HEK293 (cell line): ENCODE results near the gene TPPP3.

ENCODE experiments used
- CTCF ChIA-PET: fragments of 350-600 bp; formaldehyde crosslinking; extraction: SDS; loops from one replicate; lab custom pipeline; 2021; ENCODE audit warnings: antibody characterized with exemption; lab: Yijun Ruan, JAX
- POLR2A ChIA-PET: fragments of 300-600 bp; formaldehyde crosslinking; extraction: SDS; loops from one replicate; lab custom pipeline; 2020; ENCODE audit warnings: antibody characterized with exemption, inconsistent platforms; lab: Yijun Ruan, JAX
- H3K27ac ChIP-seq: fragments of 200-500 bp; sonication (Bioruptor generic); 2 replicates; pipeline ENCODE4 v1.5.1; 2014; ENCODE audit warnings: low read depth, low read length, control low read depth, inconsistent platforms; ENCODE audit errors: extremely low read depth
- H3K36me3 ChIP-seq, 2 experiments: fragments of 200-500 bp in 1 of 2; sonication (Bioruptor generic) in 1 of 2; 1 replicate in 1 of 2; 2 replicates in 1 of 2; pipeline ENCODE4 v1.5.1; 2014 to 2017; ENCODE audit warnings: inconsistent platforms in 2 of 2, low read length in 2 of 2; ENCODE audit not compliant: control insufficient read depth in 2 of 2, insufficient read depth in 1 of 2
- H3K4me1 ChIP-seq: fragments of 200-500 bp; sonication (Bioruptor generic); 2 replicates; pipeline ENCODE4 v1.5.1; 2014; ENCODE audit warnings: mild to moderate bottlenecking, low read length, inconsistent platforms; ENCODE audit not compliant: control insufficient read depth, insufficient read depth
- H3K4me3 ChIP-seq: 2 replicates; pipeline ENCODE4 v1.5.1; 2011; ENCODE audit warnings: low read depth, mild to moderate bottlenecking, control low read depth, low read length, moderate library complexity
- H3K9me3 ChIP-seq: fragments of 200-500 bp; sonication (Bioruptor generic); 2 replicates; pipeline ENCODE4 v1.5.1; 2014; ENCODE audit warnings: low read depth, low read length, inconsistent platforms; ENCODE audit not compliant: control insufficient read depth, insufficient read depth
- SP2 ChIP-seq: fragments of 450-650 bp; formaldehyde crosslinking; IDR thresholded peaks from 2 replicates; pipeline ENCODE4 v1.5.1; 2016; ENCODE audit warnings: missing biosample characterization, missing genetic modification characterization
- ZNF133 ChIP-seq: fragments of 450-650 bp; formaldehyde crosslinking; IDR thresholded peaks from 2 replicates; pipeline ENCODE4 v1.5.1; 2016; ENCODE audit warnings: missing biosample characterization, missing genetic modification characterization
- ZNF23 ChIP-seq: fragments of 450-650 bp; formaldehyde crosslinking; IDR thresholded peaks from 2 replicates; pipeline ENCODE4 v1.5.1; 2016; ENCODE audit warnings: missing biosample characterization, missing genetic modification characterization, borderline replicate concordance
- ZNF610 ChIP-seq: fragments of 450-650 bp; formaldehyde crosslinking; IDR thresholded peaks from 2 replicates; pipeline ENCODE4 v1.5.1; 2016; ENCODE audit warnings: missing biosample characterization, missing genetic modification characterization, borderline replicate concordance
- TF ChIP-seq, protein P1 (sequence below): fragments of 450-650 bp; formaldehyde crosslinking; IDR thresholded peaks from 2 replicates; pipeline ENCODE4 v1.5.1; 2016; ENCODE audit warnings: missing biosample characterization, missing genetic modification characterization
- TF ChIP-seq, protein P2 (sequence below): fragments of 450-650 bp; formaldehyde crosslinking; IDR thresholded peaks from 2 replicates; pipeline ENCODE4 v1.5.1; 2016; ENCODE audit warnings: missing biosample characterization, missing genetic modification characterization
- TF ChIP-seq, protein P3 (sequence below): fragments of 450-650 bp; formaldehyde crosslinking; IDR thresholded peaks from 2 replicates; pipeline ENCODE4 v1.5.1; 2016; ENCODE audit warnings: missing biosample characterization, missing genetic modification characterization
- TF ChIP-seq, protein P4 (sequence below): fragments of 450-650 bp; formaldehyde crosslinking; IDR thresholded peaks from 2 replicates; pipeline ENCODE4 v1.5.1; 2016; ENCODE audit warnings: missing biosample characterization, missing genetic modification characterization
- TF ChIP-seq, protein P5 (sequence below): fragments of 450-650 bp; formaldehyde crosslinking; IDR thresholded peaks from 2 replicates; pipeline ENCODE4 v1.5.1; 2016; ENCODE audit warnings: missing biosample characterization, missing genetic modification characterization
- TF ChIP-seq, protein P6 (sequence below): fragments of 450-650 bp; formaldehyde crosslinking; IDR thresholded peaks from 2 replicates; pipeline ENCODE4 v1.5.1; 2017; ENCODE audit warnings: missing biosample characterization, missing genetic modification characterization

The TPPP3 gene

DNA sequence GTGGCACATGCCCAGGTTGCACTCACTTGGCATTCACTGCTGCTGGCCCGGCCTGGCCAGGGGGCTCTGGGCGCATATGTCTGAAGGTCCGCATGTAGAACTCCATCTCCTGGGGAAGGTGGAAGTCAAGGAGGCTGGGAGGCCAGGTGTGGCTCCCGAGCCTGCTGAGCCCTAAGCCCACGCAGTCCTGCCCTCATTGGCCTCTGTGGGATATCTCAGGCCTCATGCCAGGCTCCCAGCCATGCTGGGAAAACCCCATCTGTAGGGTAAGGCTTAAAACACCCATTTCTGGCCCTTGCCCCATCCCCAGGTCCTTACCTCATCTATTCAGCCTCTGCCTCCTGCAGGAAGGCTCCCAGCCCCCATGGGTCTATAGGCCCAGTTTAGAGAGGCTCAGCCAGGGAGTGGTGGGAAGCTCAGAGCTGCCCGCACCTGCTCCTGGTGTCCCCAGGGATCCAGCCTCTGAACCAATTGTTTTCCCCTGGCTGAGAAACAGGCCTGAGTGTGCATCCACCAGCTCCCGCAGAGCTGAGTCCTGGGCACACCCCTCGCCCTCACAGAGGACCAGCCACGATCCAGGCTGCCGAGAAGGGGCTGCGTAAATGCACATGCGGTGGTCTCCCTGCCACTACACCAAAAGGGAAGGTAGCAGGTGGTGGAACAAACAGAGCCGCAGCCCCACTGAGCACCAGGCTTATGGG is 2.3 kb upstream of the TPPP3 start (continued):
- TF ChIP-seq, protein P1, sequence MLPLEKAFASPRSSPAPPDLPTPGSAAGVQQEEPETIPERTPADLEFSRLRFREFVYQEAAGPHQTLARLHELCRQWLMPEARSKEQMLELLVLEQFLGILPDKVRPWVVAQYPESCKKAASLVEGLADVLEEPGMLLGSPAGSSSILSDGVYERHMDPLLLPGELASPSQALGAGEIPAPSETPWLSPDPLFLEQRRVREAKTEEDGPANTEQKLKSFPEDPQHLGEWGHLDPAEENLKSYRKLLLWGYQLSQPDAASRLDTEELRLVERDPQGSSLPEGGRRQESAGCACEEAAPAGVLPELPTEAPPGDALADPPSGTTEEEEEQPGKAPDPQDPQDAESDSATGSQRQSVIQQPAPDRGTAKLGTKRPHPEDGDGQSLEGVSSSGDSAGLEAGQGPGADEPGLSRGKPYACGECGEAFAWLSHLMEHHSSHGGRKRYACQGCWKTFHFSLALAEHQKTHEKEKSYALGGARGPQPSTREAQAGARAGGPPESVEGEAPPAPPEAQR (tag by site-specific recombination) = no peak
- TF ChIP-seq ZNF610 (tag by site-specific recombination) (no peak), ZNF23 (no peak)
- TF ChIP-seq, protein P2, sequence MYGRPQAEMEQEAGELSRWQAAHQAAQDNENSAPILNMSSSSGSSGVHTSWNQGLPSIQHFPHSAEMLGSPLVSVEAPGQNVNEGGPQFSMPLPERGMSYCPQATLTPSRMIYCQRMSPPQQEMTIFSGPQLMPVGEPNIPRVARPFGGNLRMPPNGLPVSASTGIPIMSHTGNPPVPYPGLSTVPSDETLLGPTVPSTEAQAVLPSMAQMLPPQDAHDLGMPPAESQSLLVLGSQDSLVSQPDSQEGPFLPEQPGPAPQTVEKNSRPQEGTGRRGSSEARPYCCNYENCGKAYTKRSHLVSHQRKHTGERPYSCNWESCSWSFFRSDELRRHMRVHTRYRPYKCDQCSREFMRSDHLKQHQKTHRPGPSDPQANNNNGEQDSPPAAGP (tag by site-specific recombination) = 0 out of 2 replicates have a peak, but pooled peaks have one; percentile 29
- TF ChIP-seq, protein P3, sequence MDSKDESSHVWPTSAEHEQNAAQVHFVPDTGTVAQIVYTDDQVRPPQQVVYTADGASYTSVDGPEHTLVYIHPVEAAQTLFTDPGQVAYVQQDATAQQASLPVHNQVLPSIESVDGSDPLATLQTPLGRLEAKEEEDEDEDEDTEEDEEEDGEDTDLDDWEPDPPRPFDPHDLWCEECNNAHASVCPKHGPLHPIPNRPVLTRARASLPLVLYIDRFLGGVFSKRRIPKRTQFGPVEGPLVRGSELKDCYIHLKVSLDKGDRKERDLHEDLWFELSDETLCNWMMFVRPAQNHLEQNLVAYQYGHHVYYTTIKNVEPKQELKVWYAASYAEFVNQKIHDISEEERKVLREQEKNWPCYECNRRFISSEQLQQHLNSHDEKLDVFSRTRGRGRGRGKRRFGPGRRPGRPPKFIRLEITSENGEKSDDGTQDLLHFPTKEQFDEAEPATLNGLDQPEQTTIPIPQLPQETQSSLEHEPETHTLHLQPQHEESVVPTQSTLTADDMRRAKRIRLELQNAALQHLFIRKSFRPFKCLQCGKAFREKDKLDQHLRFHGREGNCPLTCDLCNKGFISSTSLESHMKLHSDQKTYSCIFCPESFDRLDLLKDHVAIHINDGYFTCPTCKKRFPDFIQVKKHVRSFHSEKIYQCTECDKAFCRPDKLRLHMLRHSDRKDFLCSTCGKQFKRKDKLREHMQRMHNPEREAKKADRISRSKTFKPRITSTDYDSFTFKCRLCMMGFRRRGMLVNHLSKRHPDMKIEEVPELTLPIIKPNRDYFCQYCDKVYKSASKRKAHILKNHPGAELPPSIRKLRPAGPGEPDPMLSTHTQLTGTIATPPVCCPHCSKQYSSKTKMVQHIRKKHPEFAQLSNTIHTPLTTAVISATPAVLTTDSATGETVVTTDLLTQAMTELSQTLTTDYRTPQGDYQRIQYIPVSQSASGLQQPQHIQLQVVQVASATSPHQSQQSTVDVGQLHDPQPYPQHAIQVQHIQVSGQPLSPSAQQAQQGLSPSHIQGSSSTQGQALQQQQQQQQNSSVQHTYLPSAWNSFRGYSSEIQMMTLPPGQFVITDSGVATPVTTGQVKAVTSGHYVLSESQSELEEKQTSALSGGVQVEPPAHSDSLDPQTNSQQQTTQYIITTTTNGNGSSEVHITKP (tag by site-specific recombination) = no peak

DNA sequence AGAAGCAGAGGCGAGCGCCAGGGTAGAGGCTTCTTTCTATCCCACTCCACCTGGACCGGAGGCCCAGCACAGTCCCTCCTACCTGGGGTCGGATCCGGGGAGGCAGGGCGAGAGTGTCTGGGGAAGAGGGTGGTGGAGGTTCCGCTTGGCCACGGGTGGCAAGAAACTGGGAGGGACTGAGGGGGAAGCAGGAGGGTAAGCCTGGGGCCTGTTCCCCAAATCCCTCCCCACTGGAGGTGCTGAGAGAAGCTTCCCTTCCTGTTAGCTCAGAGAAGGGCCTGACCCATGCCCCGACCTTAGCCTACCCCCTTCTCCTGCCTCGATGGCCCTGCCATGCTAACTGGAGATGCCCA is 1.8 kb upstream of the TPPP3 start:
- H3K4me3 ChIP-seq = no peak overlapping the region
- TF ChIP-seq SP2 (tag by site-specific recombination) (peak; percentile 31), ZNF133 (no peak)
- TF ChIP-seq, protein P4, sequence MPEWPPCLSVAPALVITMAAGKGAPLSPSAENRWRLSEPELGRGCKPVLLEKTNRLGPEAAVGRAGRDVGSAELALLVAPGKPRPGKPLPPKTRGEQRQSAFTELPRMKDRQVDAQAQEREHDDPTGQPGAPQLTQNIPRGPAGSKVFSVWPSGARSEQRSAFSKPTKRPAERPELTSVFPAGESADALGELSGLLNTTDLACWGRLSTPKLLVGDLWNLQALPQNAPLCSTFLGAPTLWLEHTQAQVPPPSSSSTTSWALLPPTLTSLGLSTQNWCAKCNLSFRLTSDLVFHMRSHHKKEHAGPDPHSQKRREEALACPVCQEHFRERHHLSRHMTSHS (tag by site-specific recombination) = no peak
- TF ChIP-seq, protein P5, sequence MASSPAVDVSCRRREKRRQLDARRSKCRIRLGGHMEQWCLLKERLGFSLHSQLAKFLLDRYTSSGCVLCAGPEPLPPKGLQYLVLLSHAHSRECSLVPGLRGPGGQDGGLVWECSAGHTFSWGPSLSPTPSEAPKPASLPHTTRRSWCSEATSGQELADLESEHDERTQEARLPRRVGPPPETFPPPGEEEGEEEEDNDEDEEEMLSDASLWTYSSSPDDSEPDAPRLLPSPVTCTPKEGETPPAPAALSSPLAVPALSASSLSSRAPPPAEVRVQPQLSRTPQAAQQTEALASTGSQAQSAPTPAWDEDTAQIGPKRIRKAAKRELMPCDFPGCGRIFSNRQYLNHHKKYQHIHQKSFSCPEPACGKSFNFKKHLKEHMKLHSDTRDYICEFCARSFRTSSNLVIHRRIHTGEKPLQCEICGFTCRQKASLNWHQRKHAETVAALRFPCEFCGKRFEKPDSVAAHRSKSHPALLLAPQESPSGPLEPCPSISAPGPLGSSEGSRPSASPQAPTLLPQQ (tag by site-specific recombination) = no peak
- TF ChIP-seq, protein P6, sequence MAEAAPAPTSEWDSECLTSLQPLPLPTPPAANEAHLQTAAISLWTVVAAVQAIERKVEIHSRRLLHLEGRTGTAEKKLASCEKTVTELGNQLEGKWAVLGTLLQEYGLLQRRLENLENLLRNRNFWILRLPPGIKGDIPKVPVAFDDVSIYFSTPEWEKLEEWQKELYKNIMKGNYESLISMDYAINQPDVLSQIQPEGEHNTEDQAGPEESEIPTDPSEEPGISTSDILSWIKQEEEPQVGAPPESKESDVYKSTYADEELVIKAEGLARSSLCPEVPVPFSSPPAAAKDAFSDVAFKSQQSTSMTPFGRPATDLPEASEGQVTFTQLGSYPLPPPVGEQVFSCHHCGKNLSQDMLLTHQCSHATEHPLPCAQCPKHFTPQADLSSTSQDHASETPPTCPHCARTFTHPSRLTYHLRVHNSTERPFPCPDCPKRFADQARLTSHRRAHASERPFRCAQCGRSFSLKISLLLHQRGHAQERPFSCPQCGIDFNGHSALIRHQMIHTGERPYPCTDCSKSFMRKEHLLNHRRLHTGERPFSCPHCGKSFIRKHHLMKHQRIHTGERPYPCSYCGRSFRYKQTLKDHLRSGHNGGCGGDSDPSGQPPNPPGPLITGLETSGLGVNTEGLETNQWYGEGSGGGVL (tag by site-specific recombination) = 0 out of 2 replicates have a peak, but pooled peaks have one; percentile 27
- H3K36me3 ChIP-seq = no peaks in the 10 kb centered on the region
- H3K27ac ChIP-seq = no peak overlapping the region
- ChIA-PET POLR2A (no interaction called here), CTCF (interaction anchor here (1.1 kb wide), 1 partner anchor 69 kb away, joined by 4 read pairs; no protein-coding TSS in a partner anchor)
- peaks cover 14% of the 10 kb centered on the region for H3K4me1 ChIP-seq
- no peaks in the 10 kb centered on the region for H3K9me3 ChIP-seq
